ENCODE measurements around the gene TNFRSF25.

Gene TNFRSF25

DNA sequence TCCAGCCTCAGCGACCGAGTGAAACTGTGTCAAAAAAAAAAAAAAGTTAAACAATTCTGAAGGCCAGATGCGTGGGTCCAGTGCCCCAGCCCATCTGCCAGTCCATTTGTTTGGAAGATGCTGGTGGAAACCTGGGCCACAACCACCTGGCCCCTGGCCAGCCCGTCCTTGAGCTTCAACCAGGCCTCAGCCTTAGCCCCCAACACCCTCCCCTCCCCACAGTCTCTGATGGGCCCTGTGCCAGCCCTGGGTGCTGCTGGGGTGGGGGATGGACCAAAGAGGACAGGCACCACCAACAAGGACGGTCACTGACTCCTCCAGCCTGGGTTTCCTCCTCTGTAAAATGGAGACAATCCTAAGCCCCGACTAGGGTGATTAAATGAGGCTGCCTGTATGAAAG lies 45.1 kb upstream of the TNFRSF25 start:
- H3K4me3 ChIP-seq (replicated peaks; ENCODE audit: insufficient read depth, low read length) = no peak overlapping the region
- peaks cover 2% of the 10 kb centered on the region for H3K27me3 ChIP-seq (ENCODE audit: insufficient read depth, poor library complexity, severe bottlenecking)
- no peak for DNase-seq (ENCODE audit: low read depth in 1 of 2, low spot score in 1 of 2)
- TF ChIP-seq GABPA (IDR thresholded peaks at IDR 0.05; ENCODE audit: low read depth) (no peak), POLR2AphosphoS5 (IDR thresholded peaks at IDR 0.05; ENCODE audit: low read depth) (no peak)
- TF ChIP-seq, protein P1, sequence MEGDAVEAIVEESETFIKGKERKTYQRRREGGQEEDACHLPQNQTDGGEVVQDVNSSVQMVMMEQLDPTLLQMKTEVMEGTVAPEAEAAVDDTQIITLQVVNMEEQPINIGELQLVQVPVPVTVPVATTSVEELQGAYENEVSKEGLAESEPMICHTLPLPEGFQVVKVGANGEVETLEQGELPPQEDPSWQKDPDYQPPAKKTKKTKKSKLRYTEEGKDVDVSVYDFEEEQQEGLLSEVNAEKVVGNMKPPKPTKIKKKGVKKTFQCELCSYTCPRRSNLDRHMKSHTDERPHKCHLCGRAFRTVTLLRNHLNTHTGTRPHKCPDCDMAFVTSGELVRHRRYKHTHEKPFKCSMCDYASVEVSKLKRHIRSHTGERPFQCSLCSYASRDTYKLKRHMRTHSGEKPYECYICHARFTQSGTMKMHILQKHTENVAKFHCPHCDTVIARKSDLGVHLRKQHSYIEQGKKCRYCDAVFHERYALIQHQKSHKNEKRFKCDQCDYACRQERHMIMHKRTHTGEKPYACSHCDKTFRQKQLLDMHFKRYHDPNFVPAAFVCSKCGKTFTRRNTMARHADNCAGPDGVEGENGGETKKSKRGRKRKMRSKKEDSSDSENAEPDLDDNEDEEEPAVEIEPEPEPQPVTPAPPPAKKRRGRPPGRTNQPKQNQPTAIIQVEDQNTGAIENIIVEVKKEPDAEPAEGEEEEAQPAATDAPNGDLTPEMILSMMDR (IDR thresholded peaks at IDR 0.05; ENCODE audit: insufficient read depth, low read length) = no peak
- H3K27ac ChIP-seq (replicated peaks) = no peak overlapping the region

- H3K4me3 ChIP-seq (replicated peaks; ENCODE audit: insufficient read depth, low read length) = no peak overlapping the region
- H3K27me3 ChIP-seq (ENCODE audit: insufficient read depth, poor library complexity, severe bottlenecking) = peaks cover 2% of the 10 kb centered on the region
Observed at GRCh38 chr1:6510493-6510892, 44.5 kb upstream of the TNFRSF25 start.

GRCh38 chr1:6509919-6510291 lies 43.9 kb upstream of the TNFRSF25 start:
- H3K4me3 ChIP-seq (replicated peaks; ENCODE audit: insufficient read depth, low read length) = no peak overlapping the region
- H3K27me3 ChIP-seq (ENCODE audit: insufficient read depth, poor library complexity, severe bottlenecking) = peaks cover 2% of the 10 kb centered on the region
- TF ChIP-seq, protein P1 (IDR thresholded peaks at IDR 0.05; ENCODE audit: insufficient read depth, low read length) = no peak
- TF ChIP-seq POLR2AphosphoS5 (IDR thresholded peaks at IDR 0.05; ENCODE audit: low read depth) = no peak
- DNase-seq (ENCODE audit: low read depth in 1 of 2, low spot score in 1 of 2) = no peak
- H3K27ac ChIP-seq (replicated peaks) = no peak overlapping the region

More at GRCh38 chr1:6510493-6510892, 44.5 kb upstream of the TNFRSF25 start:
- TF ChIP-seq SPI1 (IDR thresholded peaks at IDR 0.05; ENCODE audit: borderline replicate concordance, low read depth) (no peak), POLR2AphosphoS5 (IDR thresholded peaks at IDR 0.05; ENCODE audit: low read depth) (no peak), GABPA (IDR thresholded peaks at IDR 0.05; ENCODE audit: low read depth) (no peak)
- TF ChIP-seq, protein P1 (IDR thresholded peaks at IDR 0.05; ENCODE audit: insufficient read depth, low read length) = no peak
- TF ChIP-seq, protein P2, sequence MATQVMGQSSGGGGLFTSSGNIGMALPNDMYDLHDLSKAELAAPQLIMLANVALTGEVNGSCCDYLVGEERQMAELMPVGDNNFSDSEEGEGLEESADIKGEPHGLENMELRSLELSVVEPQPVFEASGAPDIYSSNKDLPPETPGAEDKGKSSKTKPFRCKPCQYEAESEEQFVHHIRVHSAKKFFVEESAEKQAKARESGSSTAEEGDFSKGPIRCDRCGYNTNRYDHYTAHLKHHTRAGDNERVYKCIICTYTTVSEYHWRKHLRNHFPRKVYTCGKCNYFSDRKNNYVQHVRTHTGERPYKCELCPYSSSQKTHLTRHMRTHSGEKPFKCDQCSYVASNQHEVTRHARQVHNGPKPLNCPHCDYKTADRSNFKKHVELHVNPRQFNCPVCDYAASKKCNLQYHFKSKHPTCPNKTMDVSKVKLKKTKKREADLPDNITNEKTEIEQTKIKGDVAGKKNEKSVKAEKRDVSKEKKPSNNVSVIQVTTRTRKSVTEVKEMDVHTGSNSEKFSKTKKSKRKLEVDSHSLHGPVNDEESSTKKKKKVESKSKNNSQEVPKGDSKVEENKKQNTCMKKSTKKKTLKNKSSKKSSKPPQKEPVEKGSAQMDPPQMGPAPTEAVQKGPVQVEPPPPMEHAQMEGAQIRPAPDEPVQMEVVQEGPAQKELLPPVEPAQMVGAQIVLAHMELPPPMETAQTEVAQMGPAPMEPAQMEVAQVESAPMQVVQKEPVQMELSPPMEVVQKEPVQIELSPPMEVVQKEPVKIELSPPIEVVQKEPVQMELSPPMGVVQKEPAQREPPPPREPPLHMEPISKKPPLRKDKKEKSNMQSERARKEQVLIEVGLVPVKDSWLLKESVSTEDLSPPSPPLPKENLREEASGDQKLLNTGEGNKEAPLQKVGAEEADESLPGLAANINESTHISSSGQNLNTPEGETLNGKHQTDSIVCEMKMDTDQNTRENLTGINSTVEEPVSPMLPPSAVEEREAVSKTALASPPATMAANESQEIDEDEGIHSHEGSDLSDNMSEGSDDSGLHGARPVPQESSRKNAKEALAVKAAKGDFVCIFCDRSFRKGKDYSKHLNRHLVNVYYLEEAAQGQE (IDR thresholded peaks at IDR 0.05; ENCODE audit: insufficient replicate concordance, low read depth) = no peak
- no peak for DNase-seq (ENCODE audit: low read depth in 1 of 2, low spot score in 1 of 2)
- H3K27ac ChIP-seq (replicated peaks) = no peak overlapping the region

DNA sequence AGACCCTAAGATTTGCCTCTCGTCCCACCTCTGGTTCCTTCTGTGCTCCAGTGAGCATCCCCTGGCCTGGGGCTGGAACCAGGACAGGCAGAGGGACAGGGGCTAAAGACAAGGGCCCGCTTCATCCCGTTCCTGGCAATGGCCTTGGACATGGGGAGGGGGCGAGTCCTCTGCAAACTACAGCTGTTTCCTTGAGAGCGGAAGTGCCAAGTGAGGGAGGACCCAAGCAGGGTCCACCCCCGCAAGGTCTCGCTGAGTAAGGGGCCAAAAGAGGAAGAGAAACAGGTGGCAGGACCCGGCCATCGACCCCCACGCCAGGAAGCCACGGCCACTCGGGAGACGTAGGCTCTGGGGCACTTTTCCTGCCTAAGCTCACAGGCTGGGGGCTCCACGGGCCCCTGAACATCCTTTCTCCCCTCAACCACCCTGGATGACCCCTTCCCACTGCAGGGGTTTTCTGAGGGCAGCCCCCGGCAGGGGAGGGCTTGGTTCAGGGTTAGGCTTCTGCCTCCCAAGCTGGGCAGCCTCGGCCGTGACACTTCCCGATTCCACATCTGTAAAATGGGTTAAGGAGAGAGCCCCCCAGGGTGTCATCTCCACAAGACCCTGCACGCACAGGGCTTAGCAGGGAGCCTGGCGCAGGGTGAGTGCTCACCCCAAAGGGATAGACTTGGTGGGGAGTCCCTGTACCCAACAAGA lies 43.4 kb upstream of the TNFRSF25 start:
- no peak overlapping the region for H3K4me3 ChIP-seq (replicated peaks; ENCODE audit: insufficient read depth, low read length)
- H3K27me3 ChIP-seq (ENCODE audit: insufficient read depth, poor library complexity, severe bottlenecking) = peaks cover 2% of the 10 kb centered on the region
- H3K27ac ChIP-seq (replicated peaks) = no peak overlapping the region
- TF ChIP-seq GABPA (IDR thresholded peaks at IDR 0.05; ENCODE audit: low read depth) (no peak), SPI1 (IDR thresholded peaks at IDR 0.05; ENCODE audit: borderline replicate concordance, low read depth) (peak; percentile 77), POLR2AphosphoS5 (IDR thresholded peaks at IDR 0.05; ENCODE audit: low read depth) (0 out of 2 replicates have a peak, but pooled peaks have one; percentile 19)
- TF ChIP-seq, protein P1 (IDR thresholded peaks at IDR 0.05; ENCODE audit: insufficient read depth, low read length) = no peak
- TF ChIP-seq, protein P2 (IDR thresholded peaks at IDR 0.05; ENCODE audit: insufficient replicate concordance, low read depth) = no peak
- DNase-seq (ENCODE audit: low read depth in 1 of 2, low spot score in 1 of 2) = peak in 1 of 2 experiments; percentile 18

Data from HL-60 (cell line).